HG02623 (cell line): ENCODE results near the gene CASK.

ENCODE experiments used
- ATAC-seq: cut with Tn5 transposase; IDR thresholded peaks from one replicate; pipeline ENCODE4 v1.9.1; 2021; ENCODE audit warnings: moderate library complexity; ENCODE audit not compliant: unreplicated experiment

CASK gene

DNA sequence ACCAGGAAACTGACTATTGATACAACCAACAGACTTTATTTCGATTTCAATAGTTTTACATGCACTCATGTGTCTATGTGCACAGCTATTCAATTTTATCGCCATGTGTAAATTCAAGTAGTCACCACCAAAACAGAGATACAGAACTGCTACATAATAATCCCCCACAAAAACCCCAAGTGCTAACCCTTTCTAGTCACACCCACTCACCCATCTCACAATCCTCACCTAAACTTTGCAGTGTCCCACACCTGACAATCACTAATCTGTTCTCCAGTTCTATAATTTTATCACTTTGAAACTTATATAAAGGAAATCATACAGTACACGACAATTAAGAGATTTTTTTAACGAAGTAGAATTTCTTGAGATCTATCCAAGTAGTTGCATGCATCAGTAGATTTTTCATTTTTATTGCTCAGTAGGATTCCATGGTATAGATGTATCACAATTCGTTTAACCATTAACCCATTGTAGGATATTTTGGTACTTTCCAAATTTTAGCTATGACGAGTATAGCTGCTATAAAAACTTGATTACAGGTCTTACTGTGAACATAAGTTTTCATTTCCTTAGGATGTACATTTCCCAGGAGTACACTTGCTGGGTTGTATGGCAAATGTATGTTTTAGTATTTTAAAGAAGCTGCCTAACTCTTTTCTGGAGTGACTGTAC lies 85.9 kb downstream of the CASK start:
- ATAC-seq: no peak

DNA sequence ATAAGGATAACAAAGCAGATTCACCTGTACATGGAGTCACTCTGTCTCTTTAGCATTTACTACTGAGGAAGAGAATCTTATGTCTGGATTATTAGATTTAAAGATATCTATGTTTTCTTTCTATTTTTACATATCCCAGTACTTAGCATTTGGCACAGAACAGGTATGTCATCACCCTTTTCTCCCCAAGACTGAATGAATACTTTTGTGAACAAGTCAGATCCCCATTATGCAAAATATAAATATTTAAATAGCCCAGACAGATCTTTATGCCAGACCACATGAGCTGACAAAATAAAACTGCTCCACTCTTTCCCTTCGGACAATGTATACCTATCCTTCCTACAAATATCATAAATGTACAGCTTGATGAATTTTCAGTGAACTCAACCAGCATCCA lies 94.5 kb downstream of the CASK start:
- no peak for ATAC-seq

DNA sequence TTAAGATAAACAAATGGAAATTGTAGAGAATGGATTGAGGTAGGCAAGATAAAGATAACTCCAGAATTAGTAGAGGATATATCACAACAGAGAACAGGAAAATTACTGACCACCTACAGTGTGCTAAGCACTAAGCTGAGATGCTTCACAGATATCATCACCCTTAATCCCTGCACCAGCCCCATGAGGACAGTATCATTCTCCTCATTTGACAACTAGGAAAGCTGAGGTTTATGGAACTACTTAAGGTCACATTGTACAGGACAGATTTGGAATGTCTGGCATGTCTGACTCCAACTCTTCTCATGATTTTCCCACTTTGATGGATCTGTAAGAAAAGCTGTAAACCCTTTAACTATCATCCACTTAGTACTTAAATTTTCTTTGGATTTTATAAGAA lies 95.5 kb downstream of the CASK start:
- no peak for ATAC-seq

DNA sequence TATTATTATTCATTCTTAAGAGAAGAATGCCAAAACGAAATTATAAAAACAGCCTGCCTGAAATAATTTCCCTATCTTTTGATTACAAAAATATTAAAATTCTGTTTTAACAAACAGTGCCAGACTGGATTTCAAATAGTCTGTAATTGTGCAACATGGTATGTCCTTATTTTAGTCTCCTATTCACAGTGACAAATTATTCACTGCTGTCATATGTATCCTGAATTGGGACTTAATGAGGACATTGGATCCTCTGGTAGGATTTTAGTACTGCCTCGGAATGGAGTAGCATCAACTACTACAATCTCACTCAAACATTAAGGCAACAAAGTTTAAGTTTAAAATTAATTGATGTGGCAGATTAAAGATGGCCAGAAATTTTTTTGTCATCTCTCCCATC lies 97.6 kb downstream of the CASK start:
- ATAC-seq: no peak

DNA sequence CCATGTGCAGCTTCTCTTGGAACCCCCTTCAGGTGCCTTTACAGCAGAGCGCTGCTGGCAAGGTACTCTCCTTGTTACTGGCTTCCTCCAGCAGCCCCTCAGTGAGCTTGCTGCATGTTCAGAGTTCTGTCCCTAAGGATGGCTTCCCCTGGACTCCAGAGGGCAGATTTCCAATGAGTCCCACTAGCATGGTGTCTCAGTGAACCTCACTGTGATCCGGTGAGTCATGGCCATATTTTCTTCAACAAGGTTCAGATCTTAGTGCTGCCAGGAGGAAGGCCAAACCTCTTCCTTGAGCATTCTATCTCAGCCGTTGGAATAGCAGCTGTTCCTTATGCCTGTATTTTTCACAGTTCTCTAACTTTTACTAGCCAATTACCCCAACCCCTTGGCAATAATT lies 98.8 kb downstream of the CASK start:
- ATAC-seq: no peak

DNA sequence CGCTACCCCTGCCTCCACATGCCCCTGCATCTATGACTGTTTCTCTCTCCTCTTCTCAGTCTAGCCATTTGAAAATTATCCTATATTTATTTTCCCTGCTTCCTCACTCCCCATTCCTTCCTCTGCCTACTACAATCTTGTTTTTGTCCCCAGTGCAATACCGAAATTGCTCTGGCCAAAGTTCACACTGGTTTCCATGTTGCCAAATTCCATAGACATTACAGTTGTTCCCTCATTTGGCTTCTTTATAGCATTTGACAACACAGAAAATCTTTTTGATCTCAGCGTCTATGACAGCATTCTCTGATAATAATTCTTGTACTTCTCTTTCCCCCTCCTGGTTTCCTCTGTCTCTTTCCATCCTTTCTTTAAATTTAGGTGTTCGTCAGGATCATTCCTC lies 100.0 kb downstream of the CASK start:
- no peak for ATAC-seq

DNA sequence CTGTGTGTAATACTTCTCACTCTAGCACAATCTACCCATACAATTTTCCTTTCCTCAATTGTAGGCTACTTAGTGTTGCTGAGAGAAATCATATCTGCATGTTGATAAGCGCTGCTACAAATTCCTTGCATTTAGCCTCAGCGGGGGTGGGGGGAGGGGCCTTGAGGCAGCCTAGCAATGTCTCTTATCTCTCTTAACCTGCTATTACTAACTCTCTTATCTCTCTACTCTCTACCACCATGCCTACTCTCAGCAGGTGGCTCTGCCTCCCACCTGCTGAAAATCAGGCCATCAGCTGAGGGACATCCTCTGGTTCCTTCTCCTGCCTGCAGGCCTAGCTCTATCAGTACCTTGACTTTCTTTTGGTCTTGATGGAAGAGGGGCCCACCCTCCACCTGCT lies 100.5 kb downstream of the CASK start:
- no peak for ATAC-seq

DNA sequence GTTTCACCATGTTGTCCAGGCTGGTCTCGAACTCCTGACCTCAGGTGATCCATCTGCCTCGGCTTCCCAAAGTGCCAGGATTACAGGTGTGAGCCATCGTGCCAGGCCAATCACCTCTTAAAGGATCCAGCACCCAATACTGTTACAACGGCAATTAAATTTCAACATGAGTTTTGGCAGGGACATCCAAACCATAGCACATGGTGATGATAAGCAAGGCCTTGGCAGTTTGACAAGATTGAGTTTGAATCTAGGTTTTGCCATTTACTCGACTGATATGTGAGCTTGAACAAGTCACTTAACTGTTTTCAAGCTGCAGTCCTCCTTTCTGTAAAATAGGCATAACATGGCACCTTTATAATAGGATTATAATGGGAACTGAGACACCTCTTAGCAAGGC lies 115.3 kb downstream of the CASK start:
- no peak for ATAC-seq

DNA sequence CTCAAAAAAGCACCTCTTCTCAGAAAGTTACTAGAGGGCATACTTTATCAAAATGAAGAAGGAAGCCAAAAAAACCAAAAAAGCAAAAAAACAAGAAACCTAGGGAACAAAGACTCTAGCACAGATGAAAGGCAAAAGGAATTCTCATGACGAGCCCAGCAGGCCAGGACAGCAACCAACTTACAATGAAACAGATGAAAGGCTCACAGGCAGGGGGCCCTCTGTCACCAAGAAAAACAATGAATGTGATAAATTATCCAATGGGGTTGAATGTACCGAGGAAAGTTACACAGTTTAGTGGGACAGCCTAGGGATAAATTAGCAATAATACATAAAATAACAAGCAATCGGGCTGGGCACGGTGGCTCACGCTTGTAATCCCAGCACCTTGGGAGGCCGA lies 120.4 kb downstream of the CASK start:
- ATAC-seq: no peak

DNA sequence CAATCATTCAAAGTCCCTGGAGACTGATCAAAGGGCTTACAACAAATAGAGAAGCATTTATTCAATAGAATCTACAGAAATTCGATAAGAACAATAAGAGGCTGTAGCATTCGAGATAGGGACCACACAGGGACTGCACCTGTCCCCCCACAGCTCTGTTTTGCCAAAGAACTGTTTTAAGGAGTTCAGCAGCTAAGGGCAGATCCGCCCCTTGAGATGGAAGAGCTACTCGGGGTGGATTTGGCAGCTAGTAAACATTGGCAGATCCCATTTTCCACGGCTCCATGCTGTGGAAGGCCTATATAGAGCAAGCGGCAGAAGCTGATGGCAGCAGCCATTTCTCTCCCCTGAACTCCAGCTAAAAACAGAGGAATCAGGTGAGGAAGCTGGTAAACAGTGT lies 123.7 kb downstream of the CASK start:
- ATAC-seq: no peak

DNA sequence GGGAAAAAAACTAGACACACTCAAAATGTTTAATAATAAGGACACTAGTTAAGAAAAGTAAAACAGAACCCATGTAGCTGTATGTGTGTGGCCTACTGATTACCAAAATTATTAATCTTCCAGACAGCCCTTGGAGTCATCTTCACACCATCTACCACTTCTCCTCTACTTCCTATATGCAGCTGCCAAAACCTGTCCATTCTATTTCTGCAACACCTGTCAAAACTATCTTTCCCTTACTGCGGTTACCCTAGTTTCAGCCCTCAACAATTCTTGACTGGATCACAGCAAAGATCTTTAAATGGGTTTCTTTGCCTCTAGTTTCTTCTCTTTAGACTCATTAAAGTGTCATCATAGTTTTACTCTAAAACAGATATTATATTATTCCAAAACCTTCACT lies 126.8 kb downstream of the CASK start:
- no peak for ATAC-seq

DNA sequence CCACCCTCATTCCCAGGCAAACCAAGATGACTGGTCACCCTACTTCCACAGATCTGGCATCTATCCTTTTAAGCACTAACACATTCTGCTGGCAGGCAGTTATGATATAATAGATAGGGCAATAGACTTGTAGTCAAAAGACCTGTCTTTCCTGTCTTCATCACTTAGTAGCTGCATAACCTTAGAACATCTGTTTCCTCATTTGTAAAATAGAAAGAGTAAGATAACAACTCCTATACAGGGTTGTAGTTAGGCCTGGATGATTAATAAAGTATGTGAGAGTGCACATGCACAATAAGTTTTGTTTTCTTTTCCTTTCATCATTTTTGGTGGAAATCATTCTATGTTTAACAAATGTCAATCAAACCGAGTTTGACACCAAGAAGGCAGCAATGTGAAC lies 127.3 kb downstream of the CASK start:
- ATAC-seq: no peak

DNA sequence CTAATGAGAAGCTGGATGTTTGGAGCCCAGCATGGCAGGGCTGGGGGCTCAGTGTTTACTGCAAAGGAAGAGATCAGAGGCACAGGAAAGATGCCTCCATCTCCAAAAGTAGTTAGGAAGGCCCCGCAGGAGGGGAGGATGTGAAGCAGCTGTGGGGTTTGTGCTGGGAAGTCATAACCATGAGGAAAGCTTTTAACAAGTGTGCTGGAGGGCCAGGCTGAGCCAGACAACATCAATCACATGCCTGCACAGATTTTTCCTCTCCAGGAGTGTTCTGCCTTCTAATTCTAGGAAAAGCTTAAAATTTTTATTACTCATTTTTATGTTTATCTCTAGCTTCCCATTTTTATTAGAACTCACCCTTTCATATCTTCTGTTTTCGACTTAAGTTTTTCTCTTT lies 134.0 kb downstream of the CASK start:
- ATAC-seq: no peak

DNA sequence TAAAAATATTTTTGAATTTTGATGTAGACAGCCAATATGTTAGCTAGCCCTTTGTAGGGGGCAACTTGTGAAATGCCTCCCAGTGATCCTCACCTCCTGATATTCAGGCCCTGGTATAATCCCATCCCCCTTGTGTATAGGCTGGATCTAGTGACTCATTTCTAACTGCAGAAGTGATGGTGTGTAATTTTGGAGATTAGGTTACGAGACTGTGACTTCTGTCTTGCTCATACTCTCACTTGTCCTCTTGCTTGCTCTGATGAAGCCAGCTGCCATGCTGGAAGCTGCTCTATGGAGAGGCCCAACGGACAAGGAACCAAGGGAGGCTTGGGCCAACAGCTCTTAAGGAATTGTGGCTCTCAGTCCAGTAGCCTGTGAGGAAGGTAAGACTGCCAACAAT lies 137.7 kb downstream of the CASK start:
- no peak for ATAC-seq

DNA sequence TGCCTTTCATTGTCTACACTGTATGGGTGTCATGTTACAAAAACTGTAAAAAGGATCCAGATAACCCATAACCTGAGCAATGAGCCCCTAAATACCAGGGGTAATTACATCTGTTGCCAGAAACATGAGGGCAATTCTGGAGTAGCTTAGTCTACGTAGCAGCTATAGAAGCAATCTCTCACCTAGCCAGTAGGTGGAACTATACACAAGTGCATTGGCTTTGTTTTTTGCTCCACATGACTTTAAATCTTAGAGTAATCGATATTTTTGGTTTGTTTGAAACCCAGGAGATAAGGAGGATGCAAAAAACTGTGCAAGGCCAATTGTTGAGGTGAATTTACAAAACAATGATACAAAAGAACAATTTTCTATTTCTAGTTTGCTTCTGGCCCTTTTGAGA lies 141.9 kb downstream of the CASK start:
- no peak for ATAC-seq

DNA sequence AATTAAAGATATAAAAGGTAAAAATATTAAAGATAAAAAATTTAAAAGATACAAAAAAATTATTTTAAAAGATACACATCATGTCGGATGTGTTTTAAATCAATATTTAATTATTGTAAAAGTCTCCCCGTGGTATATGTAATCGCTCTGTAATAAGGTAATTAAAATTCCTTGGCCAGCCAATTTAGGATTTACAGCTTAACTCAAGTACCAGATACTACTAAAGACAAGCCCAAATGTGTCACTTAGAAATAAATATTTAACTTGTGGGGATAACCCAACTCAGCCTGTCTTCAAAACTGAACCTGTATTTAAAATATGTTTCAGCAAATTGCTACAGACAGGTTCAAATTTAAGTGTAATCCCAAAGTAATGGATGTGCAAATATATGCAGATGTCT lies 143.4 kb downstream of the CASK start:
- no peak for ATAC-seq

DNA sequence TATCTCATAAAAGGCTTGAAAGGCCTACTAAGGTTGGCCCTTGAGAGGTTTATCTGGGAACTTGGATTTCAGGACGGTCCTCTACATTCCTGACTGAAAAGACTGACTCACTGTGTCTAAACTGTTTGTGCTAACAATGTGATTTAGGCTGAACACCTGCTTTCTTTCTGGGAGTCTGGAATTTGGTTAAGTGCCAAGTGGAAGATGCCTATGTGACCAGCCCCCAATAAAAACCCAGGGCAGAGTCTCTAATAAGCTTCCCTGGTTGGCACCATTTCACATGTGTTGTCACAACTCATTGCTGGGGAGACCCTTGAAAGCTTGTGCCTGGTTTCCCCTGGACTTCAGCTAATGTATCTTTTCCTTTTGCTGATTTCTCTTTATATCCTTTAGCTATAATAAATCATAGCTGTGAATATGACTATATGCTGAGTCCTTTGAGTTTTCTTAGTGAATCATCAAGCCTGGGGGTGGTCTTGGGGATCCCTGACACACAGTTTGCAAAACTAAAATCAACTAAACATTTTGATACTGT lies 144.3 kb downstream of the CASK start:
- no peak for ATAC-seq

DNA sequence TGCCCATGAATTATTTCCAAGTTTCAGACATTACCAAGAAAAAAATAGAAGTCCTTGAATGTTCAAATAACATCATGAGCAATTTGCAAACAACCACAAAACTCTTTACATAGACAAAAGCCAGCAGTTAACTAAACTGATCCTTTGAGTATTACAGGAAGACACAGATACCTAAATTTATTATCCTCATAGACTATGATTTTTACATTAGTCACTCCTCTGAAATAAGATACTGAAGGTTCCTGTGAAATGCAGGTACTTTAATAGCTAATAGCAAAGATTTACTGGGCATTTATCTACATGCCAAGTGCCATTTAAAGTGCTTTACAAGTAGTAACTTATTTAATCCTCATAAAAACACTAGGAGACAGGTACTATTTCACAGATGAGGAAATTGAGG lies 161.7 kb downstream of the CASK start:
- ATAC-seq: no peak

DNA sequence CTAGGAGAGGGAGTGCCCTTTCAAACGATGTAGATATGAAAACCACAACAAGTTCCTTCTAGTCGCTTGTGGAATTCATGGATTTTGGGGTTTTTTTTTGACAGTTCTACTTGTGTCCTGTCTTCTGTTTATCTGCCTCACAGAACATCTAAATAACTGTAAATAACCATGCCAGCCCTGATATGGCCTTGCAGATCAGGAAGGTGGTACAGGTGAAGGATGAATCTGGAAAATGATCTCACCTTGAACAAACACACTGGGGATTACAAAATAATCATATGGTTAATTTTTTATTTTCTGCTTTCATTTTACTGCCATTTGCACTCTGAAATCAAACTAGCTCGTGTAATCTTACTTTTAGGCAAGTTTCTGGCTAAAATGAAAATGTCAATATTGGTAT lies 162.2 kb downstream of the CASK start:
- no peak for ATAC-seq

DNA sequence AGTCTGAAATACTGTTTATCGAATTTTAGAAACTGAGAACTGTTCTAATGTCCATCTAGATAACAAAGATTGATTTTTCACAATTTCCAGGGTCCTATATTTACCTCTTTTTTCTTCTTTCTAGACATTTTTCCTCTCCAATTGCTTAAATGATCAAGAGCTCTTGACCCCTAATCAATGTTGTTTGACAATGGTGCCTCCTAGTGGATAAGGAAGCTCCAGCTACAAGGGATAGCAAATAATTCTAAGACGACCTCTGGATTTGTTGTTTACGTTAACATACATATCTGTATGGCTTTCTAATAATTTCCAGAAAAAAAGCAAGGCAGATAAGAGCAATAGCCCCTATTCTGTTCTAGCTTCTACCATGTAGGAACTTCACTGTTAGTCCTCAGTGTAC lies 163.5 kb downstream of the CASK start:
- no peak for ATAC-seq

DNA sequence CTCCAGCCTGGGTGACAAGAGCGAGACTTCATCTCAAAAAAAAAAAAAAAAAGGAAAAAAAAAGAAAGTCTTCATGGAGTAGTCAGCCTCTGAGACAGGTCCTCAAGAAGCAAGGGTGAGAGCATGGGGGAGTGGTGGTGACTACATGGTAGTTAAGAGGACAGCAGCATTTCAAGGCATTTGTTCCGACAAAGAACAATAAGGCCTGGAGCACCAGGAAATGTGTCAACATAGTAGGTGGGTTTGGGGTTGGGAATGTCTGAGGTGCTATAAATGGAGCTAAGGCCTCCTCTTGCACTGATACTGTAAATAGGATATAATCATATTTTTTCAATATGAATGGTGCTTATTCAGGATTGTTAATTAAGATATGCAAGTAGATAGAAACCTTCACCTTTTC lies 165.0 kb downstream of the CASK start:
- no peak for ATAC-seq

DNA sequence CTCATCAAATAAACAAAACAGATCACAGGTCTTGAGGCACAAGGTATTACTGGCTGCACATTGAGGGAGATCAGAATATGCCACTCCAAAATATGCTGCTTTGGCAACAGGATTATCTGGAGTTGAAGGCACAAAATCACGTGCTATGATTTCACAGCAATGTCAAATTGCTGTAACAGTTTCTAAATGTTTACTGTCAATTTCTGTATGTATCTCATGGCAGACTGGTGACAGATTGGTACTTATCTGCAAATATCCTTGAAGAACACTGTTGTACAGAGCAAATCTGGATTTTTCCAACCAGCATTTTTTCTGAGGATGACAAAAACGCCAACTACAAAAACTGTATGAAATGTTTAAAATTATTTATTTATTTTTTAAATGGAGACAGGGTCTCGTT lies 172.6 kb downstream of the CASK start:
- ATAC-seq: no peak

DNA sequence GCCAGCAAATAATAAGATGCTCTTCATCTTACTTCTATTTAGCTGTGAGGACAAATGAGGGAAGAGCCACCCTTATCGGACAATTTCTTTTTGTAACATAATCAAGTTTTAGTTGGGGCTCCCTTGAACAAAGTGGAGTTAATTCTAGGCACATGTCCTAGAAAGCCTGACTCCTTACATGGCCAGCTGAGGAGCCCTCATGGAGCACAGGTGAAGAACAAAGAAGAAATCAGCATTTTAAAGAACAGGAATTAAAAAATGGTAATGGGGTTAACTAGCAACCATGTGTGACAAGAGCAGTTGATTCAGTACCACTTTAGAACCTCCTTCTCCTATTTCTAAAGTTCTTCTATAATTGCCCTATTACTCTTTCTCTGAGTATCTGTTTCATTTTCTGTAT lies 183.5 kb downstream of the CASK start:
- no peak for ATAC-seq
